Mesothelial cell of epicardium (in vitro differentiated cells): Measurements from ENCODE around the gene SMAD3. TPM values are rescaled to one million over a fixed set of nuclear protein-coding genes. Genes with fewer than 3 reads are reported as not detected.

Source experiments
- DNase-seq, 2 experiments: peaks; one replicate each; pipeline ENCODE4 v3.0.0; 2021; ENCODE audit warnings: low spot score in 2 of 2; ENCODE audit not compliant: unreplicated experiment in 2 of 2
- H3K27ac Mint-ChIP-seq: 2 replicates; pipeline ENCODE4 v1.8.0; 2021; ENCODE audit warnings: mixed read lengths
- H3K27me3 Mint-ChIP-seq: 2 replicates; pipeline ENCODE4 v1.8.0; 2021; ENCODE audit warnings: low read depth, mixed read lengths
- H3K36me3 Mint-ChIP-seq: 2 replicates; pipeline ENCODE4 v1.8.0; 2021; ENCODE audit warnings: mixed read lengths
- H3K4me1 Mint-ChIP-seq: 2 replicates; pipeline ENCODE4 v1.8.0; 2021; ENCODE audit warnings: mixed read lengths
- H3K4me3 Mint-ChIP-seq: 2 replicates; pipeline ENCODE4 v1.8.0; 2021; ENCODE audit warnings: mild to moderate bottlenecking, moderate library complexity, mixed read lengths
- H3K9me3 Mint-ChIP-seq: 2 replicates; pipeline ENCODE4 v1.8.0; 2021; ENCODE audit warnings: mixed read lengths
- total RNA-seq: library from RNA; stranded (reverse); gene quantifications from 3 replicates; pipeline ENCODE4 v1.2.1, GENCODE V29; 2021
- TF ChIP-seq, protein P1 (sequence below): fragments of 200-600 bp; sonication (generic); IDR thresholded peaks from one replicate; pipeline ENCODE4 v1.5.0; 2021; ENCODE audit warnings: antibody characterized with exemption; ENCODE audit not compliant: unreplicated experiment

The SMAD3 gene
- total RNA-seq, 1 donor from 2014 or later: 96.2 TPM

DNA sequence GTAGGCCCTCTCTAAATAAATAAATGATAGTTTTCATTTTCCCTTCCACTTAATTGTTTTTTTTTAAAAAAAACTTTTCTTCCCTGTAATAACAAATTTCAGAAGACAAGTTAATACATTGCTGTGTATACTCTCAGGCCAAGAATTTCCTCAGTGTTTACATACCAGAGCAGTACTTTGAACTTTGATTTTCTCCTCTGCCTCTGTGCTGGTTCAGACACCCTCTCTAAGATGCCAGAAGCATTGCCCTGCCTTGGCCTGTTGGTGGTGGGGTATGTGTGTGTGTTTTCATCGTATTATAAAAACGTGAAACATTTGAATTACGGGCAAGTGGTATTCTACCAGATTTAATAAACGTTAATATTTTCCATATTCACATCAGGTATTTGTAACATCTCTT is 70.1 kb downstream of the SMAD3 start:
- Mint-ChIP-seq H3K36me3 (no peaks in the 10 kb centered on the region), H3K27ac (peak overlapping the region; percentile 99), H3K4me3 (no peak overlapping the region), H3K9me3 (no peaks in the 10 kb centered on the region), H3K27me3 (no peaks in the 10 kb centered on the region), H3K4me1 (peaks cover 77% of the 10 kb centered on the region)
- no peak for DNase-seq
- TF ChIP-seq, protein P1, sequence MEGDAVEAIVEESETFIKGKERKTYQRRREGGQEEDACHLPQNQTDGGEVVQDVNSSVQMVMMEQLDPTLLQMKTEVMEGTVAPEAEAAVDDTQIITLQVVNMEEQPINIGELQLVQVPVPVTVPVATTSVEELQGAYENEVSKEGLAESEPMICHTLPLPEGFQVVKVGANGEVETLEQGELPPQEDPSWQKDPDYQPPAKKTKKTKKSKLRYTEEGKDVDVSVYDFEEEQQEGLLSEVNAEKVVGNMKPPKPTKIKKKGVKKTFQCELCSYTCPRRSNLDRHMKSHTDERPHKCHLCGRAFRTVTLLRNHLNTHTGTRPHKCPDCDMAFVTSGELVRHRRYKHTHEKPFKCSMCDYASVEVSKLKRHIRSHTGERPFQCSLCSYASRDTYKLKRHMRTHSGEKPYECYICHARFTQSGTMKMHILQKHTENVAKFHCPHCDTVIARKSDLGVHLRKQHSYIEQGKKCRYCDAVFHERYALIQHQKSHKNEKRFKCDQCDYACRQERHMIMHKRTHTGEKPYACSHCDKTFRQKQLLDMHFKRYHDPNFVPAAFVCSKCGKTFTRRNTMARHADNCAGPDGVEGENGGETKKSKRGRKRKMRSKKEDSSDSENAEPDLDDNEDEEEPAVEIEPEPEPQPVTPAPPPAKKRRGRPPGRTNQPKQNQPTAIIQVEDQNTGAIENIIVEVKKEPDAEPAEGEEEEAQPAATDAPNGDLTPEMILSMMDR: no peak

DNA sequence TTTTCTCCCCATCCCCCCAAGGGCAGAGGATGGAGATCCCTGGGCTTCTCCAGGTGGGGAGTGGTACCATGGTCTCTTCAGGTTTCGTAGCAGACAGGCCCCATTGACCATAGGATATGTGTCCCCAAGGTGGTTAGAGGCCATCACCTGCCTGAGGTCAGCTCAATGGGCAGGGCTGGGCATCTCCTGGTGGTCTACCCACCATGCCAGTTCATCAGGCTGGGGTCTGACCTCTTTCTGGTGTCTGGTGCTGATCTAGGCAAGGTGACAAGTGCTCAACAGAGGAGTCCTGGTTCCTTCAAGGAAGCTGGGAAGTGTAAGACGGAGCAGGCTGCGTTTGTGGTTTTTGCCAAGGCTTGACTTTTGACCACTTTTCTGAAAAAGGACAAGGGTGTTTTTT is 71.4 kb downstream of the SMAD3 start:
- no peak for DNase-seq
- no peak overlapping the region for H3K4me3 Mint-ChIP-seq
- H3K36me3 Mint-ChIP-seq: no peaks in the 10 kb centered on the region
- H3K27ac Mint-ChIP-seq: peak overlapping the region; percentile 85
- H3K4me1 Mint-ChIP-seq: peaks cover 84% of the 10 kb centered on the region
- TF ChIP-seq, protein P1: no peak
- H3K27me3 Mint-ChIP-seq: no peaks in the 10 kb centered on the region
- no peaks in the 10 kb centered on the region for H3K9me3 Mint-ChIP-seq

DNA sequence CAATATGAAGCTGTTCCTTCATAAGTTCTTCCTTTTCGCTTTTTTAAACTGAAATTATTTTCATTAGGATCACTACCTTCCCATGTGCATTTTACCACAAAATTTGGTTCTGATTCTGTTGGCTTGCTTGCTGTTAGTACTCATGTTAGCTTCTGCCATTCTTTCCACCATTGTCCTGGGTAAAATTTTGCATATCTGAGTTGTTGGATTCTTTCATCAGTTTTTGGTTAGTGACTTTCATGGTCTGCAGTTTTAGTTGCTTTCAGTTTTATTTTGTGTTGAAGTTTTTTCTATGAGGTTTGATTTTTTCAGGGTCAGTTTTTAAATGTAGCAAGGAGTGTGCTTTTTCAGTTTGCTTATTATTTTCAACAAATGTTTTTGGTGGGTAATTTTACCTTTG is 71.9 kb downstream of the SMAD3 start:
- Mint-ChIP-seq H3K4me3 (peak overlapping the region; percentile 20), H3K4me1 (peaks cover 89% of the 10 kb centered on the region), H3K9me3 (no peaks in the 10 kb centered on the region), H3K27ac (peak overlapping the region; percentile 85), H3K27me3 (no peaks in the 10 kb centered on the region), H3K36me3 (no peaks in the 10 kb centered on the region)
- DNase-seq: no peak
- TF ChIP-seq, protein P1: no peak

DNA sequence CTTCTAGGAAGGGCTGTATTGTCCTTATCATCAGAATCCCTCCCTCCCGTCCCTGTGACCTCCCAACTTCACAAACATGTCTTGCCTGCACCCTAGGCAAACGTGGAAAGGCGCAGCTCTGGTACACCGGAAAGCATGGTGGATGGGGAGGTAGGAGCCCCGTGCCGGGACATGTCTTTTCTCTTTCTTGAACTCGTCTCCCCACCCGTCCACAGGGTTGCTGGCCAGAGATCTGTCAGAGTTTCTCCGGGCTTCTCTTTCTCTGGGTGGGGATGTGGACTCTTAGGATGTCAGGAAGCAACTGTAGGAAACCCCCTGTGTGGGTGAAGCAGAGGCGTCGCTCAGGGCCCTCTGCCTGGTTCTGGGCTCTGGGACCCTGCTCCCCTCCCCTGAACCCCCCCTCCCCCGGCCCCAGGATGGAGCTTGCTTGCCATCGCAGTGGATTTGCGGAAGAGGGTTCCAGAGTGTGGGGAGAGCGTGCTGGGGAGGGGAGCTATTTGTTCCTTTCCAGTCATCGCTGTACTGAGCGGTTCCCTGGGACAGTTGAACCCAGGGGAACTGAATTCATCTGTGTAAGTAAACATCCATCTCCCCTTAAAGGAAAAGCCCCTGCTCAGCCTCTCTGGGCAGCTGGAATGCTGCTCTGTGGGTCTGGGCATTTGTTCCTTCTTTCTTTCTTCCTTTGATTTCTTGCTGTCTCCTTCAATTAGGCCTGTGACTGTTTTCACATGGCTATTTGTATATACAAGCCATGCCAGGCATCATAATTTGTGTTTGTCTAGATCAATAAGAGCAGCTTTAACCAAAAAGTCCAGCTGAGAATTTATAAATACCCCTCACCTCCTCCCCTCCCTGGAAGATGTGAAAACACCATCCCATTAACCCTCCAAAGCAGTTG is 72.8 kb downstream of the SMAD3 start:
- TF ChIP-seq, protein P1: no peak
- H3K4me1 Mint-ChIP-seq: peaks cover 91% of the 10 kb centered on the region
- H3K4me3 Mint-ChIP-seq: peak overlapping the region; percentile 16
- H3K9me3 Mint-ChIP-seq: no peaks in the 10 kb centered on the region
- DNase-seq: no peak
- H3K27ac Mint-ChIP-seq: peak overlapping the region; percentile 91
- no peaks in the 10 kb centered on the region for H3K27me3 Mint-ChIP-seq
- no peaks in the 10 kb centered on the region for H3K36me3 Mint-ChIP-seq

DNA sequence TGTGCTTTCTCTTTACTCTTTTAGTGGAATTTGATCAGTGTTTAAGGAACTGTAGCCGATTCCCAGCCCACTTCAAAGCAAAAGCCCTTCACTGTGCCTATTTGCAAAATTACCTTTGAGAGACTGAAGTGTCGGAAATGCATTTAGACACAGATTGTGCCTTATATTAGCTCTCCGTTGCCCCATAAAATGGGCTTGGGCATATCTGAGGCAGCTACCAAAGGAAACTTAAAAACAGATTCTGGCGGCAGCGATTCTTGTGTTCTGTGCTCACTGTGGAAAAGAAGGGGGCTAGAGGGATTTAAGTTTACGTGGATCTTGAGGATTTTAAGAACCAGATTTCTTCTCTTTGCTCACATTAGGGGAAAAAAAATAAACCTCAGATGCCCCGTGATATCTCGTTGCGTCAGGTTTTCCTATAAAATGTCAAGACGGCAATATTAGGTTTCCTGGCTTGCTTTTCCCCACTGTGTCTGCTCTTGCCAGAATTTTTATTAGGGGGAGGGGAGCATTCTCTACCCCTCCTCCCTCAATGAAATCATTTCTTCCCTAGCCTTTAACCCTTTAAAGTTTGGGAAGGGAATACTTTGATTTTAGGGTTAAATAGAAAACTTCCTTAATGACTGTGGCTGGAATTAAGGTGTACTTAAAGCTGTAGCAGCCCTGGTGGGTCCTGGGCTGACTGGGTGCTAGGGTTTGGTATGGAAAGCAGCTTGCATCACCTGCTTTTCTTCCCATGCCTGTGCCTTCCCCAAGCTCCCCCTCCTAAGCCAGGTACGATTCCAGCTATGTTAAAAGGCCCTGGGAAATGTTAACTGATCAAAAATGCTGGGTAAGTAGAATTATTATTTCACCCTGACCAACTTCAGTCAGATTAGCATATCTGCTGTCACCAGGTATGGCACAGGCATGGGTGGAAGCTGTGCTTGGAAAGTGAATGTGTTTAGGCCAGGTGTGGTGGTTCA is 73.8 kb downstream of the SMAD3 start:
- Mint-ChIP-seq H3K36me3 (no peaks in the 10 kb centered on the region), H3K4me3 (peak overlapping the region; percentile 16), H3K9me3 (no peaks in the 10 kb centered on the region), H3K27ac (peak overlapping the region; percentile 91), H3K27me3 (no peaks in the 10 kb centered on the region), H3K4me1 (peaks cover 89% of the 10 kb centered on the region)
- TF ChIP-seq, protein P1: no peak
- no peak for DNase-seq
